ENCODE results near the gene NTN5.

DNA sequence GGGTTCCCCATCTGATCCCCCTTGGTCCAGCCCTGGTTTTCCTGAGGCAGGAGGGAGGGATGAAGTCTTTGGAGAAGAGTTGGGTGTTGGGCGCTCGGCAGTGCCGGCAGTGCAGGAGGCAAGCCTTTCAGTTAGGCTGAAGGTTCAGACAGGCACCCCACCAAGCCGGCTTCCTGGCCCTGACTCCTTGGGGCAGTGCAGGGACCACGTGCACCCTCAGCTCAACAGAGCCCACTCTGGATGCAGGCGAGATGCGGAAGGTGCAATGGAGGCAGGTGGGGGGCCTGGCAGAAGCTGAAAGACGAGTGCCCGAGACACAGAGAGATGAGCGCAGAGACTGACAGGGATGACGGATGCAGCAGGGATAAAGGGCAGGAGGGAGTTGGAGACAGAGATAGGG lies 35.7 kb upstream of the NTN5 start:
- TF ChIP-seq POLR2A (IDR thresholded peaks at IDR 0.05), result no peak
- TF ChIP-seq, protein P1, sequence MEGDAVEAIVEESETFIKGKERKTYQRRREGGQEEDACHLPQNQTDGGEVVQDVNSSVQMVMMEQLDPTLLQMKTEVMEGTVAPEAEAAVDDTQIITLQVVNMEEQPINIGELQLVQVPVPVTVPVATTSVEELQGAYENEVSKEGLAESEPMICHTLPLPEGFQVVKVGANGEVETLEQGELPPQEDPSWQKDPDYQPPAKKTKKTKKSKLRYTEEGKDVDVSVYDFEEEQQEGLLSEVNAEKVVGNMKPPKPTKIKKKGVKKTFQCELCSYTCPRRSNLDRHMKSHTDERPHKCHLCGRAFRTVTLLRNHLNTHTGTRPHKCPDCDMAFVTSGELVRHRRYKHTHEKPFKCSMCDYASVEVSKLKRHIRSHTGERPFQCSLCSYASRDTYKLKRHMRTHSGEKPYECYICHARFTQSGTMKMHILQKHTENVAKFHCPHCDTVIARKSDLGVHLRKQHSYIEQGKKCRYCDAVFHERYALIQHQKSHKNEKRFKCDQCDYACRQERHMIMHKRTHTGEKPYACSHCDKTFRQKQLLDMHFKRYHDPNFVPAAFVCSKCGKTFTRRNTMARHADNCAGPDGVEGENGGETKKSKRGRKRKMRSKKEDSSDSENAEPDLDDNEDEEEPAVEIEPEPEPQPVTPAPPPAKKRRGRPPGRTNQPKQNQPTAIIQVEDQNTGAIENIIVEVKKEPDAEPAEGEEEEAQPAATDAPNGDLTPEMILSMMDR (IDR thresholded peaks at IDR 0.05 in 4 of 5, conservative IDR thresholded peaks at IDR 0.05 in 1 of 5), result no peak
